Left lobe of liver (tissue), 2 donors: ENCODE measurements around the gene ATG10. TPM values are rescaled to one million over a fixed set of nuclear protein-coding genes. Genes with fewer than 3 reads are reported as not detected.
"Not testable (repeated sequence)": the region's sequence is repeated elsewhere in the genome, so short reads cannot be mapped to it uniquely, and the experiment has no call there.

ENCODE experiments used
- ATAC-seq: fragments of 200-7000 bp; cut with Tn5 transposase; one replicate; pipeline ENCODE4 v1.9.1; 2020; ENCODE audit warnings: mild to moderate bottlenecking, moderate library complexity
- DNase-seq: peaks from one replicate; pipeline ENCODE4 v3.0.0-alpha.2; 2020; ENCODE audit warnings: low spot score
- total RNA-seq: library from RNA; stranded (reverse); gene quantifications from one replicate; pipeline ENCODE4 v1.2.1, GENCODE V29; 2021
- donor health status: DM: no; HTN: no; CAD: no; lungs with moderate emphysema.
- donor health status: DM: no; HTN: yes; CAD: no.

ATG10 gene
- total RNA-seq, 1 donor from 2014 or later = 4.3 TPM

DNA sequence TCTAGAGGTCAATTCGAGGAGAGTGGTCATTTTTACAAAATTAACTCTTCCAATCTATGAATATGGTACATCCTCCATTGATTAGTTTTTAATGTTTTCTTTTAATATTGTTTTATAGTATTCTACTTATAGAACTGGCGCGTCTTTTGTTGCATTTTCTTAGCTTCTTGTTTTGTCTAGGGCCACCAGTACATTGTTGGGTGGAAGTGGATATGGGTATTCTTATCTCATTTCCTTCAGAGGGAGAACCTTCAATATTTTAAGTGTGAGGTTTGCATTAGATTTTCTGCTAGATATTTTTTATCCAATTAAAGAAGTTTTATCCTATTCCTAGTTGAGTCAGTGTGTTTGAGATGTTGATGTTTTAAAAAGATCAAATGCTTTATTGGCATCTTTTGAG, 236.5 kb downstream of the ATG10 start:
- no peak for ATAC-seq

GRCh38 chr5:82211855-82212572, 240.2 kb downstream of the ATG10 start:
- ATAC-seq (no peak), DNase-seq (no peak)

More for the DNA sequence above, 236.5 kb downstream of the ATG10 start:
- DNase-seq = no peak

GRCh38 chr5:82217917-82218316, 246.1 kb downstream of the ATG10 start:
- DNase-seq (no peak), ATAC-seq (no peak)

DNA sequence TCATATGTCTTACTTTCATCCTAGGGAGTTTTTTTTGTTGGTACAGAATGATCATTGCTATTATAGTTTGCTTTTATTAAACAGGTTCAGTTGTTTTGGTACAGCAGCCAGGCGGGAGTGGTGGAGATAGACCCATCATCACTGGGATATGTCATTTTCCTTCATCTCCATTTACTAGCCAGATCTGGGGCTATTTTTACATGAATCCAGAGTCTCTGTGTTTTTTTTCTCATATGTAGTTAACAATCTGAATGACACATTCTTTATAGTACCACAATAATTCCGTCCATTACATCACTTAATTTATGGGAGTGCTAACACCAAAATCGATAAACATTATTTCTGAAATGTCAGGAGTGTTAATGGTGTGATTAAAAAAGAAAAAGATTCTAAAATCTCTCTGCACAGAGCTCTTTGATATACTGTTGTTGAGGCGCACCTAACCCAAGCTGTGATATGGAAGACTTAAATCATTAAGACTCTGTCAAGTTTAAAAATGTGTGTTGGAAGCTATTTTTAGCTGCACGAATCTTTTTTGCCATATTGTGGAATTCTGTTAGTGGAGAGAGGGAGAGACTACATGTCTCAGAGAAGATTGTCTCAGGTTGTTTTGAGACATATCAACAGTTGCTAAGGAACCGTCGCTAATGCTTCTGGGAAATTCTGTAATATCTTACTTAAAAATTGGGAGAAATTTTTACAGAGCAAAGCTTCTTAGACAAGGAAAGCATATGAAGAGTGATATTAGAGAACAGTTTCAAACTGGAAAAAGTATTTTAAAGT, 246.7 kb downstream of the ATG10 start:
- DNase-seq (no peak), ATAC-seq (no peak)

DNA sequence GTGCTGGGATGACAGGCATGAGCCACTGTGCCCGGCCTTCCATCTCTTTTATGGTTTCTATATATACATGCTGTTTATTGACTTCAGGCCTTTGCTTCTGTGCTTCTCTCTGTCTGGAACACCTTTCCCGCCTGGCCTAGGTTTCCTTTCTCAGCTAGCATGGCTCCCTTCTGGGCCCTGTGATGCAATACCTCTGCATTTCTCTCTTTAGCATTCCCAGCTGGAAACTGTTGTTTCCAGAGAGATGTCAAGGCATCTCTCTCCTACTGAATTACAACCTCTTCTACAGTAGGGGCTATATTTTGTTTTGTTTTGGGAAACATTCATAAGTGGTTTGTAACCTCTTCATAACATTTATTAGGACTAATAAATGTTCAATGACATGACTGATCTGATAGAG, 249.2 kb downstream of the ATG10 start:
- ATAC-seq = no peak
- no peak for DNase-seq

DNA sequence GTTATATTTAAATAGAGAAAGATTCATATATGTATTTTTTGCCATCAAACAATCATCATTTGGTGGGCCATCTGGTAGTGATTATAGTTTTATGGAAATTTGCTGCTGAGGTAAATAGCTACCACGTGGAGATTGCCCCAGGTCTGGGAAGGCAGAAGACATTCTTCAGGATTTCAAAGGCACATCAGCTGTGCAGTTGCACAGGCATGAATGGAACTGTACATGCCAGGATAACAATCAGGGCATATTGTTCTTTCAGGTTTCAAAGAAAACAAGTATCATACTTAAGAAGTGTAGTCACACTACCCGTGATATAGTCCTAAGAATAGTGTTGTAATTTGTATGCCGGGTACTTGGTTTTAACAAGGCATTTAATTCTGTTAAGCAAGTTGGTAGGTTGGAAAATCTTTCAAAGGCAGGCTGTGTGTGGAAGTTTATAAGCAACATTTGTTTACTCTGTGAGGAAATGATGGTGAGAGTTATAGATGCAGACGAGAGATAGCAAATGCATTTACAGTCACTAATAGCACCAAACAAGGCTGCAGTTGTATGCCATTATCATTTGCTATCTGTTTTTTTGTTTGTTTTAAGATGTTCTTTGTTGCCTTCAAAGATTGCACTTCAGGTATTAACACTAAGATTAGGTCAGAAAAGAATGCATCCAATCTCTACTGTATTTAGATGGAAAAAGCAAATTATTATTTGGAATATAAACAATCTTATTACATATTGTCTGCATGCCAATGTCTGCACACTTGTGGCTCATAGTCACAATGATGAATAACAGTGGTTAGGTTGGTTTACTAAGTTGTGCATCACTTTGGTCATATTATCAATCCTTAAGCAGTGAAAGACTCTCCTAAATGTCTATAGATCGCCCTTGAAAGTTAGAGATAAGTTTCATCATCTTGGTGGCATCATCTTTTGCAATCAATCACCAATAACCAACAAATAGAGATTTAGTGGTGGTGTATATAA, 251.1 kb downstream of the ATG10 start:
- DNase-seq (no peak), ATAC-seq (no peak)

DNA sequence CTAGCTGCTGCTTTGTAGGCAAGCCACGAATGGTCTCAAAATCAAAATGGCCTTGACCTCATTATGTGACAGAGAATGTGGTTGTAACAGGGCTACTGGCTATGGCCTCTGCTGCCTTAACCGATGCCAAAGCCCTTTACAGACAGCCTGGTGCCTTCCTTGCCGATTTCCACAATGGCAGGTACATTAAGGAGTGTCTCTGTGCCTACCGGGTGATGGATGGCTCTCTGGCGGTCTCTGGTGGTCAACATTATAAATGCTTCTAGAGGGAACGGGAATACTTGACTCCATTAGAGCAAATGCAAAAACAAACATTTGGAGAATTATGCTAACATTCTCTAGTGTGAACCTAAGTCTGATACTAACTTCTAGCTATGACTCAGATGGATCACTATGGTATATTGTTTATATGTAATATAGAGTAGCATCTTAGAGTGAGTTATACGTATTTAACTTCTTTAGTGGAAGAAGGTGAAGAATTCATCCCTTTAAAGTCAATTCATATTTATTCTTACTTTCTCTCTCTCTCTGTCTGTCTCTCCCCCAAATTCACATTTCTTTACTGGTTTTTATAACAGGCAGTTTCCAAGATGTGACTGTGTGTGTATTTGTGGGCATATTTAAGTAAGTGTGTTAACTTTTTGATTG, 253.8 kb downstream of the ATG10 start:
- DNase-seq = peak; percentile 59
- peak; percentile 100 for ATAC-seq

GRCh38 chr5:82234885-82235284, 263.1 kb downstream of the ATG10 start:
- ATAC-seq (no peak), DNase-seq (no peak)

GRCh38 chr5:82244151-82244550, 272.3 kb downstream of the ATG10 start:
- DNase-seq = no peak
- ATAC-seq = no peak

GRCh38 chr5:82244854-82245635, 273.2 kb downstream of the ATG10 start:
- ATAC-seq (no peak), DNase-seq (no peak)

DNA sequence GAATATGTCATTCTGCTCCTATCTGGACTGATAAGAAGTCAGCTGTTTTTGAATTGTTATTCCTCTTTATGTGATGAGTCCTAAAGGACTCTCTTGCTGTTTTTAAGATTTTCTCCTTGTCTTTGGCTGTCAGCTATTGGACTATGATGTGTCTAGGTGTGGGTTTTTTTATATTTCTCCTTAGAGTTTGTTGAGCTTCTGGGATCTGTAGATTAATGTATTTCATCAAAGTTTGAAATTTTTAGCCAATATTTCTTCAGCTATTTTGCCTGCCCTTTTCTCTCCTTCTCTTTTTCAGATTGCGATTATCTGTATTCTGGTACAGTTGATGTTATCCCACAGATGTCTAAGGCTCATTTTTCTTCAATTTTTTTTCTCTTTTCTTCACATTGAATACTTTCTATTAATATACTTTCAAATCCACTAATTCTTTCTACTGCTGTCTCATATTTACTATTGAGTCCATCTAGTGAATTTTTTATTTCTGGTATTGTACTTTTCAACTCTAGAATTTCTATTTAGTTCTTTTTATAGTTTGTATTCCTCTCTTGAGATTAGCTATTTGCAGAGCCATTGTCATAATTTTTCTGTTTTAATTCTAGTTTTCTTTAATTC, 275.2 kb downstream of the ATG10 start:
- DNase-seq (no peak), ATAC-seq (no peak)

GRCh38 chr5:82252744-82253143, 280.9 kb downstream of the ATG10 start:
- ATAC-seq (no peak), DNase-seq (no peak)

- DNase-seq (no peak), ATAC-seq (no peak)
These were observed 284.0 kb downstream of the ATG10 start for GRCh38 chr5:82255844-82256243.

GRCh38 chr5:82257247-82257646, 285.4 kb downstream of the ATG10 start:
- DNase-seq = no peak
- ATAC-seq = no peak

DNA sequence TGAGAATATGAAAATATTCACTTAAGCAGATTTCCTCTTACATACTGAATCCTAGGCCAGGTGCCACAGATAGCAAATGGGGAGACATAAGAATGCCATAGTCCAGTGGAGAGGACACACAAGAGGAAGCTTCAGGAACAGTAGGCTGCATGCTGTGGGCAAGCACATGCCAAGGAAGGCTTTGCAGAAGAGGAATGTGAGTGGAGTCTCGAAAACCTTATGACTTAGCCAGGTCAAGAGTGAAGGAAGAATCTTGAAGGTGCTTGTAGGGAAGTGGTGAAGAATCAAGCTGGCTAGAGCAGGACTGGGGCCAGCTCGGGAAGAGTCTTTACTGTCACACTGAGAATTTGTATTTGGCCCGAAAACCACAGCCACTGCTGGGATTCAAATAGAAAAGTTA, 285.9 kb downstream of the ATG10 start:
- no peak for ATAC-seq
- DNase-seq = no peak

DNA sequence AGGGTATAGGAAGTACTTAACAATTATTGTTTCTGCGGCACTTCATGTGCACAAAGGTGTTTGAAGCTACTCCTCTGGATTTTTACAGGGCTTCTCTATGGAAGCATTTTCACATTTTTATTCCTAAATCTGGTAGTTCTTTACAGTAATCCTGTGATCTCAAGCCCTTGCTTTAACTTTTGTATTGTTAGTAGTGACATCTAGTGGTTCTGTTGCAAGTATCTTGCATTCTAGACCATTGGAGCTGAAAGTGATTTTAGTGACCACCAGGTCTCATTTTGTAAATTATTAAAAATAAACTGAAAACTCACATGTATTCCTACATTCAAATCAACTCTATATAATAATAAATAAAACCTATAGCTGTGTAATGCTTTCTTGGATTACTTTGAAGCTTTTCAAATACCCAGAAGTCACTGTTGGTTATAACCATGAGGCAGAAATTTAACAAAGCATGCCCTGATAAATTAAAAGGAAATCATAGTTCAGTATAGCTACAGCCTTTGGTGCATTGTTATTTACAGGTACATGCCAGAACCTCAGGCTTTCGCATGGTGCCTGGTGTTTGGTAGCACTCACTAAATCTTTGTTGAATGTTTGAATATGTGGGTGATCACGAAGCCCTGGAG, 287.5 kb downstream of the ATG10 start:
- ATAC-seq (peak; percentile 74), DNase-seq (no peak)

GRCh38 chr5:82265047-82265446, 293.2 kb downstream of the ATG10 start:
- ATAC-seq (no peak), DNase-seq (no peak)

DNA sequence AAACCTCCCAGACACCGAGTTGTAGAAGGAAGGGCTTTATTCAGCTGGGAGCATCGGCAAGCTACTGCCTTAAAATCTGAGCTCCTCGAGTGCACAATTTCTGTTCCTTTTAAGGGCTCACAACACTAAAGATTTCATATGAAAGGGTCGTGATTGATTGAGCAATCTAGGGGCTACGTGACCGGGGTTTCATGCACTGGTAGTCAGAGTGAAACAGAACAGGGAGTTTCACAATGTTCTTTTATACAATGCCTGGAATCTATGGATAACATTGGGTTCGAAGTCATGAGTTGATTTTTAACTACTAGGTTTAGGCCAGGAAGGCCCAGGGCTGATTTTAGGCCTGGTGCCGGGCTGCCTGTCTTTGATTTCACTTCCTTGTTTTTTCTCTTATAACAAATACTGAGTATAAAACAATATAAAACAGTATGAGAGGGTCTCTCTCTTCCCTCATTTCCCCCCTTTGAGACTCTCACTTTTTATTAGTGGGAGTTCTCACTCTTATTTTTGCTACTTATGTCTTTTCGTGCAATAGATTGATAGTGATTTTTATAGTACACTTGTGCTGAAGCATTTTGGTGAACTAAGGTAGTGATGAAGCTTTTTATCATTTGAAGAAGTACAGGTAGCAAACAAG, 295.6 kb downstream of the ATG10 start:
- not testable (repeated sequence) for ATAC-seq, DNase-seq
